K562 (cell line): Measurements from ENCODE around the gene BTBD1. TPM values are rescaled to one million over a fixed set of nuclear protein-coding genes. Genes with fewer than 3 reads are reported as not detected.

Experiments
- CREB3L1 ChIP-seq: fragments of 450-650 bp; IDR thresholded peaks from 2 replicates; pipeline ENCODE4 v1.6.1; 2014; ENCODE audit warnings: low read depth, mild to moderate bottlenecking, moderate library complexity, borderline replicate concordance
- ETS1 ChIP-seq: conservative IDR thresholded peaks from 2 replicates; pipeline ENCODE4 v1.6.1; 2011; ENCODE audit warnings: low read depth, mild to moderate bottlenecking, low read length; ENCODE audit not compliant: control insufficient read depth
- HNRNPLL ChIP-seq: fragments of 200-400 bp; formaldehyde crosslinking; IDR thresholded peaks from 2 replicates; pipeline ENCODE4 v1.6.1; 2017; ENCODE audit warnings: low read length, low read depth, mild to moderate bottlenecking; ENCODE audit not compliant: poor library complexity, severe bottlenecking
- KAT8 ChIP-seq: fragments of 450-650 bp; IDR thresholded peaks from 2 replicates; pipeline ENCODE4 v1.6.1; 2016; ENCODE audit warnings: low read depth, mild to moderate bottlenecking
- NFXL1 ChIP-seq: fragments of 450-650 bp; formaldehyde crosslinking; IDR thresholded peaks from 2 replicates; pipeline ENCODE4 v1.4.0; 2021; ENCODE audit warnings: mild to moderate bottlenecking
- PPARD ChIP-seq: fragments of 250-450 bp; sonication (Bioruptor Pico); IDR thresholded peaks from 2 replicates; pipeline ENCODE4 v1.8.0; 2022; ENCODE audit warnings: inconsistent platforms, mild to moderate bottlenecking, moderate library complexity
- PRDM10 ChIP-seq: fragments of 450-650 bp; IDR thresholded peaks from 2 replicates; pipeline ENCODE4 v1.6.1; 2018; ENCODE audit not compliant: partially characterized antibody
- SMAD1 ChIP-seq: fragments of 150-350 bp; IDR thresholded peaks from 2 replicates; pipeline ENCODE4 v1.6.1; 2014; ENCODE audit warnings: low read length, low read depth; ENCODE audit not compliant: partially characterized antibody
- TEAD2 ChIP-seq: fragments of 450-650 bp; IDR thresholded peaks from 2 replicates; pipeline ENCODE4 v1.6.1; 2016; ENCODE audit warnings: missing genetic modification characterization, control low read depth, missing compliant biosample characterization
- ZEB2 ChIP-seq: fragments of 450-650 bp; IDR thresholded peaks from 2 replicates; pipeline ENCODE4 v1.6.1; 2016
- ZFPM2 ChIP-seq: fragments of 250-450 bp; sonication (Bioruptor Pico); IDR thresholded peaks from 2 replicates; pipeline ENCODE4 v1.5.1; 2022; ENCODE audit warnings: mild to moderate bottlenecking
- ZNF197 ChIP-seq: fragments of 200-800 bp; sonication (Bioruptor generic); IDR thresholded peaks from 2 replicates; pipeline ENCODE4 v1.6.1; 2016; ENCODE audit warnings: low read depth, missing genetic modification characterization, missing compliant biosample characterization
- ZNF239 ChIP-seq: fragments of 250-450 bp; sonication (Bioruptor Pico); IDR thresholded peaks from 2 replicates; pipeline ENCODE4 v1.4.0; 2020; ENCODE audit warnings: mild to moderate bottlenecking
- ZNF695 ChIP-seq: fragments of 450-650 bp; formaldehyde crosslinking; IDR thresholded peaks from 2 replicates; pipeline ENCODE4 v1.4.0; 2020; ENCODE audit warnings: mild to moderate bottlenecking, moderate library complexity
- polyA plus RNA-seq, 8 experiments: library from polyadenylated mRNA; depleted of rRNA in 4 of 8; stranded (reverse) in 5 of 8; unstranded in 3 of 8; fragments of >200 nt; fragmentation: Nextera tagmentation in 2 of 8; fragmentation: Illumina TruSeq in 1 of 8; extraction: Ambion mirVana in 2 of 8; extraction: Trizol in 1 of 8; gene quantifications; 2 replicates each; pipeline versions ENCODE4 v1.2.1 to v1.2.3, GENCODE V29; 2011 to 2014; ENCODE audit warnings: inconsistent platforms in 1 of 8, missing spikeins in 1 of 8
- total RNA-seq, 7 experiments: library from RNA; depleted of rRNA in 6 of 7; stranded (reverse); fragments of >200 nt in 6 of 7; fragmentation: Illumina TruSeq in 2 of 7; extraction: Trizol in 2 of 7; gene quantifications; 2 replicates each; pipeline versions ENCODE4 v1.2.1 to v1.2.3, GENCODE V29; 2011 to 2021; ENCODE audit warnings: low replicate concordance in 1 of 7
- TF ChIP-seq, protein P1 (sequence below): fragments of 200-800 bp; sonication (Bioruptor generic); IDR thresholded peaks from 2 replicates; pipeline ENCODE4 v1.6.1; 2016; ENCODE audit warnings: missing genetic modification characterization, missing compliant biosample characterization

The BTBD1 gene
- total and polyA plus RNA-seq, 9 of the 15 experiments (the other 6 are each of a cell fraction or from before 2014, with no cell fraction given), result 19.4 to 106 (median 90.4) TPM

DNA sequence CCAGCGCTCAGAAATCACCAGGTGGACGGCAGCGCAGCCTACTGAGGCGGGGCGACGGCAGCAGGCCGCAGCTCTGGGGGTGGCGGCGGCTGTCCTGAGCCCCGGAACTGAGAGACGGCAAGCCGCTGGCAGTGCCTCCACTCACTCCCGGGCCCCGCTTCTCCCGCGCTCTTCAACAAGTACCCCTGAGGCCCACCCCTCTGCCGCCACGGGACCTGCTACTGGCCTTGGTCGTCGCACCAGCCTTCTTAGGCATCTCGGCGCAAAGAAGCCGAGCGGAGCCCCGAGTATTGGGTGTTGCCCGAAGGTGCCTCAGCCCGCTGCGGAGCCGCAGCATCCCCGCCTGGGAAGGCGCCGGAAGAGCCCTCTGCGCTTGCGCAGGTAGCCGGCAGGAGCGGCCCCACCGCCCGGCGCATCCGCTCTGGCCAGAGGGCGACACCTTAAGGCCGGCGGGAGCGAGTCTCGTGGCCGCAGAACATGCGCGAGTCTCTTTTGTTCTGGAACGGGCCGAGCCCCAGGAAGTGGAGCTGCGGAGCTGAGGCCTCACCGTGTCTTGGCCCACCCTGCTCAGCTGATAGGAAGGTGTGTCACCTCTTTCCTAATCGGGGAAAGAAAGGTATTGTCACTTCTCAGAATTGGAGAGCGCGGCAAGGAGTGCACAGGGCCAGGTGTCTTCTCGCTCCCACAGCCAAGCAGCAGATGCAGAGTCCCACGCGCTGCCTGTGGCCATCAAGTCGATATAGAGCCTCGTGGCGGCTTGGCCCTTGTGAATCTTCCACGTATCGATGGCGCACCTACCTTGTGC is 55.6 kb downstream of the BTBD1 start, which contains the start of gene C15orf40 (continued):
- TF ChIP-seq, protein P1, sequence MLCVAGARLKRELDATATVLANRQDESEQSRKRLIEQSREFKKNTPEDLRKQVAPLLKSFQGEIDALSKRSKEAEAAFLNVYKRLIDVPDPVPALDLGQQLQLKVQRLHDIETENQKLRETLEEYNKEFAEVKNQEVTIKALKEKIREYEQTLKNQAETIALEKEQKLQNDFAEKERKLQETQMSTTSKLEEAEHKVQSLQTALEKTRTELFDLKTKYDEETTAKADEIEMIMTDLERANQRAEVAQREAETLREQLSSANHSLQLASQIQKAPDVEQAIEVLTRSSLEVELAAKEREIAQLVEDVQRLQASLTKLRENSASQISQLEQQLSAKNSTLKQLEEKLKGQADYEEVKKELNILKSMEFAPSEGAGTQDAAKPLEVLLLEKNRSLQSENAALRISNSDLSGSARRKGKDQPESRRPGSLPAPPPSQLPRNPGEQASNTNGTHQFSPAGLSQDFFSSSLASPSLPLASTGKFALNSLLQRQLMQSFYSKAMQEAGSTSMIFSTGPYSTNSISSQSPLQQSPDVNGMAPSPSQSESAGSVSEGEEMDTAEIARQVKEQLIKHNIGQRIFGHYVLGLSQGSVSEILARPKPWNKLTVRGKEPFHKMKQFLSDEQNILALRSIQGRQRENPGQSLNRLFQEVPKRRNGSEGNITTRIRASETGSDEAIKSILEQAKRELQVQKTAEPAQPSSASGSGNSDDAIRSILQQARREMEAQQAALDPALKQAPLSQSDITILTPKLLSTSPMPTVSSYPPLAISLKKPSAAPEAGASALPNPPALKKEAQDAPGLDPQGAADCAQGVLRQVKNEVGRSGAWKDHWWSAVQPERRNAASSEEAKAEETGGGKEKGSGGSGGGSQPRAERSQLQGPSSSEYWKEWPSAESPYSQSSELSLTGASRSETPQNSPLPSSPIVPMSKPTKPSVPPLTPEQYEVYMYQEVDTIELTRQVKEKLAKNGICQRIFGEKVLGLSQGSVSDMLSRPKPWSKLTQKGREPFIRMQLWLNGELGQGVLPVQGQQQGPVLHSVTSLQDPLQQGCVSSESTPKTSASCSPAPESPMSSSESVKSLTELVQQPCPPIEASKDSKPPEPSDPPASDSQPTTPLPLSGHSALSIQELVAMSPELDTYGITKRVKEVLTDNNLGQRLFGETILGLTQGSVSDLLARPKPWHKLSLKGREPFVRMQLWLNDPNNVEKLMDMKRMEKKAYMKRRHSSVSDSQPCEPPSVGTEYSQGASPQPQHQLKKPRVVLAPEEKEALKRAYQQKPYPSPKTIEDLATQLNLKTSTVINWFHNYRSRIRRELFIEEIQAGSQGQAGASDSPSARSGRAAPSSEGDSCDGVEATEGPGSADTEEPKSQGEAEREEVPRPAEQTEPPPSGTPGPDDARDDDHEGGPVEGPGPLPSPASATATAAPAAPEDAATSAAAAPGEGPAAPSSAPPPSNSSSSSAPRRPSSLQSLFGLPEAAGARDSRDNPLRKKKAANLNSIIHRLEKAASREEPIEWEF (CRISPR knock-in tag), result no peak; the same call in 1 of the 2 replicates
- no peak; the same call in 1 of the 2 replicates for TF ChIP-seq ZEB2
- no peak for TF ChIP-seq PRDM10
- no peak for TF ChIP-seq NFXL1 (CRISPR knock-in tag)
- TF ChIP-seq ZNF695 (CRISPR knock-in tag), result no peak
- no peak for TF ChIP-seq ZNF239 (CRISPR knock-in tag)
- no peak for TF ChIP-seq PPARD (CRISPR knock-in tag)
- peak; percentile 90 for TF ChIP-seq ETS1
- TF ChIP-seq HNRNPLL, result peak; percentile 86
- TF ChIP-seq ZNF197 (CRISPR knock-in tag), result no peak
- TF ChIP-seq TEAD2 (tag), result no peak; the same call in 1 of the 2 replicates
- no peak for TF ChIP-seq KAT8
- no peak for TF ChIP-seq ZFPM2 (CRISPR knock-in tag)
- peak; percentile 81 for TF ChIP-seq CREB3L1
- TF ChIP-seq SMAD1, result peak; percentile 13
